ENCODE measurements around the gene CAV1.

The CAV1 gene

DNA sequence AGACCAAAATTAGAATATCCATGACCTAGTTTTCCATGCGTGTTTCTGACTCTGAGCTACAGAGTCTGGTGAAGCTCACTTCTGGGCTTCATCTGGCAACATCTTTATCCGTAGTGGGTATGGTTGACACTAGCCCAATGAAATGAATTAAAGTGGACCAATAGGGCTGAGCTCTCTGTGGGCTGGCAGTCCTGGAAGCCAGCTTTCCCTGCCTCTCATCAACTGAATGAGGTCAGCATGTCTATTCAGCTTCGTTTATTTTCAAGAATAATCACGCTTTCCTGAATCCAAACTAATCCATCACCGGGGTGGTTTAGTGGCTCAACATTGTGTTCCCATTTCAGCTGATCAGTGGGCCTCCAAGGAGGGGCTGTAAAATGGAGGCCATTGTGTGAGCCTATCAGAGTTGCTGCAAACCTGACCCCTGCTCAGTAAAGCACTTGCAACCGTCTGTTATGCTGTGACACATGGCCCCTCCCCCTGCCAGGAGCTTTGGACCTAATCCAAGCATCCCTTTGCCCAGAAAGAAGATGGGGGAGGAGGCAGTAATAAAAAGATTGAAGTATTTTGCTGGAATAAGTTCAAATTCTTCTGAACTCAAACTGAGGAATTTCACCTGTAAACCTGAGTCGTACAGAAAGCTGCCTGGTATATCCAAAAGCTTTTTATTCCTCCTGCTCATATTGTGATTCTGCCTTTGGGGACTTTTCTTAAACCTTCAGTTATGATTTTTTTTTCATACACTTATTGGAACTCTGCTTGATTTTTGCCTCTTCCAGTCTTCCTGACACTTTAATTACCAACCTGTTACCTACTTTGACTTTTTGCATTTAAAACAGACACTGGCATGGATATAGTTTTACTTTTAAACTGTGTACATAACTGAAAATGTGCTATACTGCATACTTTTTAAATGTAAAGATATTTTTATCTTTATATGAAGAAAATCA lies 35.5 kb downstream of the CAV1 start:
- no peak for DNase-seq

DNA sequence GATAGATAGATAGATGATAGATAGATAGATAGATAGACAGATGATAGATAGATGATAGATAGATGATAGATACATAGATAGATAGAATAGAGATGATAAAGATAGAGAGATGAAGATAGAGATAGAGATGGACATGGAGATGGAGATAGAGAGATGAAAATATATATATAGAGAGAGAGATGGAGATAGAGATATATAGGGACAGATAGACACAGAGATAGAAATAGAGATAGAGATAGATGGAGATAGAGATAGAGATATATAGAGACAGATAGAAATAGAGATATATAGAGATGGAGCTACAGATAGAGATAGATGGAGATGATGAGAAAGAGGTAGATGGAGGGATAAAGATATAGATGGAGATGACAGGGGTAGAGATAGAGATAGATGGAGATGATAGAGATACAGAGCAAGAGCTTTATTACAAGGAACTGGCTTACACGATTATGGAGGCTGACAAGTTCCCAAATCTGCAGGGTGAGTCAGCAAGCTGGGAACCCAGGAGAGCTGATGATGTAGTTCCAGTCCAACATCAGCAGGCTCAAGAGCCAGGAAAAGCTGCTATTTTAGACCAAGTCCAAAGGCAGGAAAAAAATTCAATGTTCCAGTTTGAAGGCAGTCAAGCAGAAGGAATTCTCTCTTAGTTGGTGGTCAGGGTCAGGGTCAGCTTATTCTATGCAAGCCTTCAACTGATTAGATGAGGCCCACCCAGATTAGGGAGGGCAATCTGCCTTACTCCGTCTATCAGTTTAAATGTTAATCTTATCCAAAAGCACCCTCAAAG lies 37.1 kb downstream of the CAV1 start:
- no peak for DNase-seq

DNA sequence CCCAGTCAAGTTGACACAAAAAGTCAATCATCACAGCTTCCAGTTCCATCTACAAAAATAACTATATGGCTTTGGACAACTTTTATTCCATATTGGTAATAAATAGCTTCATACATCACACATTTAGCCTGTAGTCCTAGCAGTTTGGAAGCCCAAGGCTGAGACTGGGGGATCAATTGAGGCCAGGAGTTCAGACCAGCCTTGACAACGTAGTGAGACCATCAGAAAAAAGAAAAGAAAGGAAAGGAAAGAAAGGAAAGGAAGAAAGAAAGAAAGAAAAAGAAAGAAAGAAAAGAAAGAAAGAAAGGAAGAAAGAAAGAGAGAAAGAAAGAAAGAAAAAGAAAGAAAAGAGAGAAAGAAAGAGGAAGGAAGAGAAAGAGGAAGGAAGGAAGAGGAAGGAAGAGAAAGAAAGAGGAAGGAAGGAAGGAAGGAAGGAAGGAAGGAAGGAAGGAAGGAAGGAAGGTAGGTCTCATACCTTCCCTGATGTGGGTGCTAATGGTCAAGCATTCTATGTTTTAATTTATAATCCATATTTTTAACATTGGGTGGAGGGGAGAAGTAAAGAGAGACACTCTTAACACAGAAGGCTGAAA lies 37.8 kb downstream of the CAV1 start:
- no peak for DNase-seq

DNA sequence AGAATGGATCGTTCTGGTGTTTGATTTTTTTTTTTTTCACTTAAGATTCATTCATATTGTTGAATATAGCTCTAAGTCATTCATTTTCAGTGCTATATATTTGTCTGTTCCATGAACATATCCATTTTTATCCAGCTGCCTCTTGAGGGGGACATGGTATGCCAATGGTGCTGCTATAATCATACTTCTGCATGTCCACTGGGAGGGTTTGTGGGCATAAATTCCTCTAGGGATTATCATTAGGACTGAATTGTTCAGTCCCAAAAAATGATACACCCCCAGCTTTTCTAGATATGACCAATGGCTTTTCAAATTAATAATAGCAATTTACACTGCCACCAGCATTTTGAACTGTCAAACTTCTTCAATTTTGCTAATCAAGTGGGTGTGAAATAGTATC lies 41.1 kb downstream of the CAV1 start:
- no peak for DNase-seq

DNA sequence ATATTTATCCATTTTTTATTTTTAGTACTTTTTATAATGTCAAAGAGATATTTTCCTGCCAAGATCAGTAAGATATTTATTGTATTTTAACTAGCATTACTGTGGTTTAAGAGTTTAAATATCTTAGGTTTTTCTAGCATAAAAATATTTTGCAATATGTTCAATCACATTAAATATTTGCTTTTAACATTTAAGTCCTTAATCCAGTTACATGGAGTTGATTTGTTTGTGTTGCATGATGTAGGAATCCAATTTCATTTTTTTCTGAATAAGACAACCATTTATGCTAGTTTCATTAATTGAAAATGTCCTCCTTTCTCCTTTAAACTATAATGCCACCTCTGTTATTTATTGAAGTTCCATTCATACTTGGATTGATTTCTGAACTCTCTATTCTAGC lies 41.8 kb downstream of the CAV1 start:
- DNase-seq = no peak

DNA sequence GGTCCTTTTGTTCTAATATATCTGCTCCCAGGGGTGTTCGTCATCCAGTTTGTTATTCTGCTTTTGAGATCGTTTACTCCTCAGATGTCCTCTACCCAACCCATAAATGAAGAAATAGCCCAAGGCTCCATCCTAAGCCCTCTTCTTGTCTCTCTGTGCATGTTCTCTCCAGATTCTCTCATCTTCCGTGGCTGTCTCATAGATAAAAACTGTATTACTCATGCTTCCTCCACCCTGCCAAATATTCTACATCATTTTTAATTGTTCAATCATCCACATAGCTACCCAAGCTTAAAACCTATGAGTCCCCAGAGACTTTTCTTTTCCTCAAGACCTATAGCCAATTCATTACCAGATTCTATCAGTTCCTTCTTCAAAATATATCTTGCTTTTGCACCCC lies 44.9 kb downstream of the CAV1 start:
- no peak for DNase-seq

DNA sequence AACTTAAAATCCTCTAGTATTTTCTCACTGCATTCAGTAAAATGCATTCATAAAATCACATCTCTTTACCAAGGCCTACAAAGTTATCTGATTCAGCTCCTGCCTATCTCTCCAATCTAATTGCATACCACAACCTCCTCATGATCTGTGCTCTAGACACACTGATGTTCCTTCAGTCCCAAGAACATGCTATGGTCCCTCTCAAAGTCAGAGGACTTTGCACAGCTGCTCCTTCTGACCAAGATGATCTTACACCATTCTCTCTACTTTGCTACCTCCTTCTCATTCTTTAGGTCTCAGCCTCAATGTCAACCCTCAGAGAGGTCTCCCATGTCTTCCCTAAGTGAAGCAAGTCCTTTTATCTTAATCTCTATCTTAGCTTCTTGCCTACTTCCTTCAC lies 45.5 kb downstream of the CAV1 start:
- DNase-seq = no peak

DNA sequence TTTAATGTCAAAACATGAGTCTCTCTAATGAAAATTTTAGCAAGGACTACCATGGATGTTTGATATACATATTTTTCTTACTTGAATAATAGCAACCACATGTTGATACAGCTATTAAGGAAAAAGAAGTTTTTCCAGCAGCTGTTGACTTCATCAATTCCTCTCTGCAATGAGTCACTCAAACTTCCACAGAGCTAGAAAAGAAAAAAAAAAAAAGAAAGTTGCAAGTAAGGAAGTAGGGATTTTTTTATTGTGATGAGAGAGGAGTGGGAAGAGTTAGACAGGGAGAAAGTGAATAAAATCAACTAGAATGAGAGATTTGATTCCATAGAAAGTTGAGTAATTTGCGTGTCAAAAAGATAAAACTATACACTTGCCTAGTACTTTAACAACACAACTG lies 46.2 kb downstream of the CAV1 start:
- DNase-seq = no peak

DNA sequence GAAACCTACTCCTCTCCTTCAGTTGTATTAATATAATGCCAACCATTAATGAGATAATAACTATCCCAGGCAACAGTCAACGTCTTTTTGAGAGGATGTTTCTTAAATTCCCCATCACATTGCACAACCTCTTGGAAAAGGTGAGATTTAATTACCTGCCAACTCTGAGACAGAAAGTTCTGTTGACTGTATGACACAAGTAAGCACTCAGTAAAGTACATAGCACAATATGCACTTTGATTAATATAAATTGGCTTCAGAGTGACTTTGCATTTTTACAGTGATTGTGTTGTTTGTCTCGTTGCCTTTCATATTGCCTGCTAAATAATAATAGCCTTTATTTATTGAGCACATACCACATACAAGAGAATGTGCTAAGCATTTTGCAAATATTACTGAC lies 46.7 kb downstream of the CAV1 start:
- DNase-seq = no peak

DNA sequence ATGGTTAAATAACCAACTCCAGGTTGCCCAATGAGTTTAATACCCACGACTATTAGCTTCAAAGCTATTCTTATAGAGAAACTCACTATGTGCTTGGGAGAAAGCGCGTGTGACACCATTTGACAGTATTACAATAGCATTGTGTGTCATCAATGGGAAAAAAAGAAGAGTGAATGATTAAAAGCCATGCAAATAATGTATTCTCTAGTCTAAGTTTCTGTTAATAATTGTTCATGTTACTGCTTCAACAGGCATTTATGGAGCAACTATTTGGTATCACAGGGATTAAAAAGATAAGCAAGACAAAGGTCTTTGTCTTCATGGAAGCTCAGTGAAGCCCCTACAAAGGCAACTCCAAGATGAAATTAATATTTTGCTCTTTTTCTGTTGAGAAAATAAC lies 47.2 kb downstream of the CAV1 start:
- DNase-seq = no peak

DNA sequence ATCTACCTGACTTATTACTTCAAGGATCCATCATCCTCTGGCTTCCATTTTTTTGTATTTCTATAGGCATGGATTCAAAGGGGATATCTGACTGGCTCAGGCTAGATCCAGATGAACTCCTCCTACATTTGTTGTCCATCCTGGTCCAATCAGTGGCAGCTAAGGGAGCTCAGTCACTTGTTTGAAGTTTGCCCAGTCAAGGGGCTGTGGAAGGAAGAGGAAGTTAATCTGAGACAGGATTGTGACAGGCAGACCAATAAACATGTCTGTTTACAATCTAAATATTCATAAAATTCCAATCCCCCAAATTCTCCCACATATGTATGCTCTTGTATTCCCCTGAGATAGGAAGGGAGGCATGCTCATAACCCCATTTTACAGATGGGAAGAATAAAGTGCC lies 48.7 kb downstream of the CAV1 start:
- no peak for DNase-seq

DNA sequence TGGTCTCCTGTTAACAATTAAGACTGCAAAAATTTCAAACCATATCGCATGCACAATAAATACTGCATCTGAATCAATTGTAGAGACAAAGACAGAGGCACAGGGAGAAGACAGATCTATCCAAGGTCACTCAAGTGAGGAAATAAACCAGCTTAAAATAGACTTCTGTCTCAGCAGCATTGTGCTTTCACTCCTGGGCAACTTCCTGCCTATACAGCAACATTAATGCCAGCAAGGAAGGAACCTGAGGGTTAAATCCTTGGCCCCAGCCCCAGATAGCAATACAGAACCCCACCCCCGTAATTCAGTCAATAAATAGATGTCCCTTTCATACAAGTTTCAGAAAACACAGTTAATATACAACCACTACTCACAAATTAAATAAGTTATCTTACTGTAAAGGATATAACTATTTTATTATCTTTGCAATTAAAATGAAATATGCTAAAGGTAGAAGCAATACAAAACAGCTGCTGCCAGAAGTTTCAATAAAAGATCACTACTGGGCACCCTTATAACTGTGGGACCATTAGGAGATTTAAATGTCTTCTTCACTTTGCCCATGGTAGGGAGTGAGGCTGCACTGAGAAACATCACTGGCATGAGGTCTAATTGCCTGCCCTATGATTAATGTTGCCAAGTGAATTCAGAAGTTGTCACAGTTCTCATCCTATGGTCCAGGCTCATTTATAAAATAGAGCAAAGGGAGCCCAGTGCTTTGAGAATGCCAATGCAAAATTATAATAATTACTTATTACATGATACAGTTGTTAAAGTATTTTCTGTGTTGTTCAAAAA lies 49.4 kb downstream of the CAV1 start:
- no peak for DNase-seq

DNA sequence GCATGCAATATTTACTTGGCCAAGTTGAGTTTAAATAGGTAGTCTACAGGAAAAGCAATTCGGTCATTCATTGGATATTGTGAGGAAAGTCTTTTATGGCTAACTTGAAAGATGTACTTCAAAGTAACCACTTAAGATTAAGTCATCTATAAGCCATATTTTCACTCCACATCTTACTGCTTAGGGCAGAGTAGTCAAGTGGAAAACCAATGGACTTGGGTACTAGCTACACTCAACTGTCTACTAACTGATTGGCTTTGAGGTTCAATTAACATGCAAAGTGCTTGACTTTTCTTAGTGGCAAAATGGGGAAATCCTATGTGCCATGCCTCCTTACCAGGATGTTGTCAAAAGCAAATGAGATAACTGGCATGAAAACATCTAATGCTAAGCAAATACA lies 51.0 kb downstream of the CAV1 start:
- no peak for DNase-seq

DNA sequence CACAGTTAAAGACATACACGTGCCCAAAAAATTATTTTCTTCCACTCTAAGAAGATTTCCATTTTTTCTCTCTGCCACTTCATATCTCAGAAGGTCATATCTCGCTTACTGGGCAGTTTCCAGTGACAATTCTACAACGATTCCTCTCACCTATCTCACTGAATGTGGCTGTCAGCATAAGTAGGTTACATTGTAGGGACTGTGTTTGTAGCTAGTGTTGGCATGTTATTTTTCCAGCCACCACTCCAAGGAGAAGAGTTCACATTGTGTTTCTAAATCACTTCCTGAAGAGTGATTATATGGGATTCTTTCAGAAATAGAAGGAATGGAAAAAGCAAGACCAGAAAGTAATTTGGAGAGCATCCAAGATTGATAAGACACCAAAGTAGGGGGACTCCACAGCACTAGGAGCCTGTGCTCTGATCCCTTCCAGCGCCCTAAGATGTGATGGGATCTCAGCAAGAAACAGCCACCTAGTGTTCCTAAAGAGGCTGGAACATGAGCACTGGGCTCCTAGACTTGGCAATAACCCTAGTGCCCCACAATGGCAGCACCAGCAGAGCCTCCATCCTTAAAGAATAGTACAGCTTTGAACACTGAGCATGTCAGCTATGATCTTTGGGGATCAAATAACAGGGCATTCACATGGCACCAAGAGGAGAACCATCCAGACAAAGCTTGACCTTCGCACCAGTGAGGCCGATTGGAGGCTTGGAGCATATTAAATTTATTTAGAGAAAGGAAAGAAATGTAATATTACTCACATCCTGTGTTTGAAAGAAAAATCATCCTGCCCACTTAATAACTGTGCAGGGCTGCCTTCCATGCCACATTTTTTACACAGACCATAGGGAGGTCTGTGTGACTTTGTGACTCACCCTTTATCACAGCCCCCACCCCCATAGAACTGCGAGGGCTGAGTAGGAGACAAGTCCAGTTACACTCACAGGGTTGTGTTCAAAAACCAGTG lies 51.8 kb downstream of the CAV1 start:
- no peak for DNase-seq

DNA sequence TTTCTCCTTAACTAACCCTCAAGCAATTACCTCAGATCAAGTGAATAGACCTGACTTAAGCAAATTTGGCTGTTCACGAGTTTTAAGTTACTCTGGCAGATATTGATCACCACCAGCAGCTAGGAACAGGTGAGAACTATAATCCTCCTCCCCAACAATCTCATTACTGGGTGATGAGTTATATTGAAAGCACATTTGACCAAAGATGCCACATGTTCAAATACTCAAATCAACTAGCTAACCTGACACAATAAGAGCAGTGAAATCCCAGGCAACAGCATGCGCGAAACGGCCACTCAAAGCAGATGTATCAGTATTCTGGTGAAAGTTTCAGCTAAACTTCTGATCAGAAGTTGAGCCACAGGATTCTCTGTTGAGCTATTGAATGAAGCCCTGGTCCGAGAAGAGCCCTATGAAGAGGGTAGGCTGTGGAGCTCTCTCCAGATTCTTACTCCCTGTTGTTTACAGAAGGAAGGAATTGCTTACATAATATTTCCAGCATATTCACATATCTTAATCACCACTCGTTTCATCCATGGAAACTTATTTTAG lies 52.6 kb downstream of the CAV1 start:
- DNase-seq = no peak

DNA sequence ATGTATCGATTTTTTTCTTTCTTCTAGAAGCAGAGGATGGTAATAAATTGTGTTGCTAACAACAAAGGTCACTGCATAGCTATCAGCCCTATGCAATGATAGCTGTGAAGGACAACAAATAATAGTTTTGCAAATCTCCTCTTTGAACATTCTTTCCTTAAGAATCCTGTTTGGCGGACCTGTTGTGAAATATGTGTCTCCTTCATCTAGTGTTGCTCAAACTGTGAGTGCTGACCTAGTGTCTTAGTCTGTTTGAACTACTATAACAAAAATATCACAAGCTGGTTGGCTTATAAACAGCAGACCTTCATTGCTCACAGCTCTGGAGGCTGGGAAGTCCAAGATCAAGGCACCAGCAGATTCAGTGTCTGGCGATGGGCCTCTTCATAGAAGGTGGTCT lies 53.7 kb downstream of the CAV1 start:
- no peak for DNase-seq

DNA sequence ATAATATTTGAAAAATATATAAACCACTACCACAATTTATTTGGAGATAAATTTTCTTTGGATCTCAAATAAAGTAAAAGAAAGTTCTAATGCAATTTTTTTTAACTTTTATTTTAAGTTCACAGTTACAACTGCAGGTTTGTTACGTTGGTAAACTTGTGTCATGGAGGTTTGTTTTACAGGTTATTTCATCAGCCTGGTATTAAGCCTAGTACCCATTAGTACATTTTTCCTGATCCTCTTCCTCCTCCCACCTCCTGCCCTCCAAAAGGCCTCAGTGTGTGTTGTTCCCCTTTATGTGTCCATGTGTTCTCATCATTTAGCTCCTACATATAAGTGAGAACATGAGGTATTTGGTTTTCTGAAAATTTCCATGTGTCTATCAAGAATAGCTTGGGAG lies 54.5 kb downstream of the CAV1 start:
- DNase-seq = no peak

DNA sequence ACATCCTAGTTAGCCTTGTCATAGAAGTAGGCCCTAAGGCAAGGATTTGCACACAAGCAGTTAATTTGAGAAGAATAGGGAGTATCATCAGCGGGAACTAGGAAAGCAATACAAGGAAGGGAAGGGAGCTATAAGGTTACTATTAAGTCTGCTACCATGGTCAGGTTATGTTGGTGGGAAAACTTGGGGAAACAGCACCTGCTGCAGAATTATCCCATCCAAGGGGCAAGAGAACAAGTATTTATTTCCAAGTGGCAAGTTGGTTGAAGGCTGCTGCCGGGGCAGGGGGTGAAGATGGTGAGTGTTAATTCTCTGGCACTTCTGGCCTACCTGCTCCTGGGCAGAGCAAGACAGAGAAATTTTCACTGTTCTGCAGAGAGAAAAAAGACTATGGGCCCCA lies 55.0 kb downstream of the CAV1 start:
- no peak for DNase-seq

DNA sequence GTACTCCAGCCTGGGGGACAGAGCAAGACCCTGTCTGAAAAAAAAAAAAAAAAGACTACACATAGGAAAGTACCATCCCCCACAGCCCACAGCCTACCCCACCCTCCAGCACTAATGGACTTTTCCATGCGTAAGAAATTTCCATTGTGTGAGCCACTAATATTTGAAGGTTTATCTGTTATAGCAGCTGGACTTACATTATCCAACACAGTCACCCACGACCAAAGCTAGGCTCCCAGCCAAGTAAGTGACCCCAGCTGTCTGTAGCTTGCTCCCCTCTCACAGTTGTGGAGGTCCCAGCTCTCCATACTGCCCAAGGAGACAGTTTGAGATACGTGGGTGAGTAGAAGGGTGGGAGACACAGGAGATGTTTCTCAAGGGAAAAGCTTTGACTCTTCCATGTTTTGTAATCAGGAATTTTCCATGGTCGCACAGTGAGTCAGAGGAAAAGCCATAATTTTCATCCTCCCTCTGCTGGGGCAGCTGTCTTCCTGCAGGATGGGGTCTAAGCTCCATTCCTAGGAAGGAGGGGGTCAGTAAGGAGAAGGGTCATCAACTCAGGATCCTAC lies 57.4 kb downstream of the CAV1 start:
- no peak for DNase-seq

DNA sequence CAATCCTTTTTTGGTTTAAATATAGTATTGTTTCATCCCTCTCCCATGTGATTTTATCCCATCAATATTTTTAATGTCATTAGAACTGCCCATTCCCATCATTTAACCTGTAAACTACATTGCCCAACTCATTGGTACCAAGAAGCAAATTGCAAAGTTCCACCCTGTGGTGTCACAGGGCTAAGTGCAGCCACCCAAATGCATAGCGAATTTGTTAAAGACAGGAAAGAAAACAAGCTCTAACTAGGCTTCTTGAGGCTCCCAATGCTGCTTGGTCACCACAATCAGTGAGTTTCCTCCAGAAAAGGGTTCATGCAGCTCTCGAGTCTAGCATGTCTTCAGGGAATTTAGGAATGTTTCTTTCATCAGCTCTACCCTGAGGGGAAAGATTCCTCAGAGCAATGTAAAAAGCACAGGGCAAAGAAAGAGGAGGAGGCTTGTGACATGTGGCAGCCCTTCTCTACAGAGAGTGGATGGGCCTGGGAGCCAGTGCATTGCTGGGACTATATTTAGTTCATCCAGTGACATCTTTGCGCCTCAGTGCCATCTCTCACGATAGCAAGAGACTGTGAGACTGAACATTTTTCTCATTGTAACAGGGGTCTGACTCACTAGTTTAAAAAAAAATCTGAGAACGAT lies 58.1 kb downstream of the CAV1 start:
- no peak for DNase-seq

DNA sequence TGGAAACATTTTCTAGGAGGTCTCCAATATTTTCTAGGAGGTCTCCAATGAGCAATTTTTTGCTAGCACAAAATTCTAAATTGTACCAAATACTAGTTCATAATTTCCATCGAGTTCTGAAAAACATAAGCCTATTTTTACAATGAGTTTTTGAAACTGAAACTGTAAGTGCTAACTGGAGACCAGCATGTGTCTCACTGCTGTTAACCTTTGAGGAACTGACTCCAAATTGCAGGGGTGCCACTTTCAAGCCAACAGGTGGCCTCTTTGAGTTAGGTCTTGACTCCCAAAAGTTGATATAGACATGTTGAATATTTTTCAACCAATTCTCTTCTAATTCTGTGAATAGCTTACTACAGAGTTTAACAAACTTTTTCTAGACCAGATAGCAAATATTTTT lies 58.8 kb downstream of the CAV1 start:
- no peak for DNase-seq

Measured in right forelimb (tissue), 1 donor.